Renal cortical epithelial cell (primary cell): Measurements from ENCODE around the gene DUSP18. TPM values are rescaled to one million over a fixed set of nuclear protein-coding genes. Genes with fewer than 3 reads are reported as not detected.
"Not testable (repeated sequence)": the region's sequence is repeated elsewhere in the genome, so short reads cannot be mapped to it uniquely, and the experiment has no call there.

ENCODE experiments used
- DNase-seq: peaks from one replicate; pipeline ENCODE4 v3.0.0-alpha.2; 2011; ENCODE audit warnings: low read depth
- total RNA-seq: library from RNA; depleted of rRNA; stranded (reverse); fragments of >200 nt; gene quantifications from 2 replicates; pipeline ENCODE4 v1.2.3, GENCODE V29; 2014

Gene DUSP18
- total RNA-seq, 1 donor from 2014 or later, result 19.5 TPM

DNA sequence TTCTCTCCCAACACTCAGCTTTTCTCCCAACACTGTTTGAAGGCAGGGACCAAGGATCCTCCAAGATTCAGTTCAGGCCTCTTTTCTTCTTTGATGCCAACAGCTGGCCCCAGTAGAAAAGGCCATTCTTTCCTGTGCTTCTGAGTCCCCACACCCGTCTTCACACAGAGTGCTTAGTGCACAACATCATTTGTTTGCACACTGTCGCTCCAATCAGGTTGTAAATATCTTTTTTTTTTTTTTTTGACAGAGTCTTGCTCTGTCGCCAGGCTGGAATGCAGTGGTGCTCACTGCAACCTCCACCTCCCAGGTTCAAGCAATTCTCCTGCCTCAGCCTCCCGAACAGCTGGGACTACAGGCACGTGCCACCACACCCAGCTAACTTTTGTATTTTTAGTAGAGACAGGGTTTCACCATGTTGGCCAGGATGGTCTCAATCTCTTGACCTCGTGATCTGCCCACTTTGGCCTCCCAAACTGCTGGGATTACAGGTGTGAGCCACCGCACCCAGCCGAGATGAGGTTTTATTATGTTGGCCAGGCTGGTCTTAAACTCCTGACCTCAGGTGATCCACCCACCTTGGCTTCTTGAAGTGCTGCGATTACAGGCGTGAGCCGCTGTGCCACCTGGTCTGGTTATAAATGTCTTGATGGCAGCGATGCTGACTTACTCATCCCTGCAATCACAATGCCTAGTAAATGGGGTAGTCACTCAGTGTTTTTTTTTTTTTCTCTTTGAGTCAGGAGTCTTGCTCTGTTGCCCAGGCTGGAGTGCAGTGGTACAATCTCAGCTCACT is 12.4 kb upstream of the DUSP18 start:
- not testable (repeated sequence) for DNase-seq

DNA sequence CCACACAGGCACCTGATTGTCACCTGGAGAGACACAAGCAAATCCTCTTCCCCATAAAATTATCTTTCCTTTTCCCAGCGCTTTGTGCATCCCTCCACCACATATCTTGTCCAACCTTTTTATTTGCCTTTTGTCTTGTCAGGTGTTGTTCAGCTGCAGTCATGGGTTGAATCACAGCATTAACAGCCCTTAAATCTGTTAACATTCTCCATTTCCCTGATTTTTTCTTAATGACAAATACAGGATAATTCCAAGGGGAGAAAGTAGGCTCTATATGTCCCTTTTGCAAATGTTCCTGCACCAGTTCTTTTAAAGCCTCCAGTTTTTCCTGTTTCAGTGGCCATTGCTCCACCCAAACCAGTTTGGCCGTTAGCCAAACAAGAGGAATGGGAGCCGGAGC is 8.9 kb upstream of the DUSP18 start:
- DNase-seq, result not testable (repeated sequence)

DNA sequence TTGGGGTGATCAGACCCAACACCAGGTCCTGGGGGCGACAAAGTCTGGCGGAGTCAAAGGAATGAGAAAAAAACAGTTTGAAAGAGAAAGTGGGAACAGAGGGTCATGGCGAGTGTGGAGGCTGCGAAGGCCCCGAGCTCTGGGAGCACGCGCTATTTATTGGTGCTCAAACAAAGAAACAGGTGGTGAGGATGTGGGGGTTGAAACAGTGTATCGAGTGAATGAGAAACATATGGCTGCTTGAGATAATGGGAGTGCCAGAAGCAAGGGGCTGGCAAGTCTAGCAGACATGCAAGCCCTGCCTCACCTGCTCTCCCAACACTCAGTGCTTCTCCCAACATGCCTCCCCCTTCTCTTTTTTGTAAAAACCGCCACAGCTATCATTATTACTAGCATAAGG is 7.8 kb upstream of the DUSP18 start:
- no peak for DNase-seq

DNA sequence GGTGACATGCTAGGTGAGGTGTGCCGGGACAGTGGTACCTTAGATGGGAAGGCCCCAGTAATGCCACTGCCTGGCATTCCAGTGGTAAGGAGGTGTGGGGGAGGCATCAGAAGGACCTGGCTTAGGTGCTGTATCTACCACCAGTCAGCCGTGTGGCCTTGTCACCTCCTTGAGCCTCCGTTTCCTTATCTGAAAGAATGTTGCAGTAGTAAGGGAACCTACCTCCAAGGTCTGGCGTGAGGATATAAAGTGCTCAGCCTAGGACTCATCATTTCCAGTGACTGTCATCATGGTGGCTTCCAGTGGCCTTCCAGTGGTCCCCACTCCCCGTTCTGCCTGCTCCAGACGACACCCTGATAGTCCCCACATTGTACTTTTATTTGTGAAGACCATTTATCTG is 6.8 kb upstream of the DUSP18 start:
- DNase-seq, result no peak

DNA sequence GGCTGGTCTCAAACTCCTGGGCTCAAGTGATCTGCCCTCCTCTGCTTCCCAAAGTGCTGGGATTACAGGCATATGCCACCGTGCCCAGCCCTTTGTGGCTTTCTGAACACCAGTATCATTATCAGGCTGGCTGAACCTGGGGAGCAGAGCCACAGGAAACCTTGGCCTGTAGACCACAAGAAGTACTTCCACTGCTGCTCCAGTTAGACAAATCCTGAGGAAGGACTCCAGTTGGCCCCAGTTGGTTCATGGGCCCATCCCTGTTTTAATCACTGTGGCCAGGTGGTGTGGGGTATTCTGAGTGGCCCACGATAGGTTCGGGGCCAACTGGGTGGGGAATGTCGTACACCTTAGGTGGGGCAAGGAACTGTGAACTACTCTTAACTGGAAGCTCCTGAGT is 5.5 kb upstream of the DUSP18 start:
- no peak for DNase-seq

DNA sequence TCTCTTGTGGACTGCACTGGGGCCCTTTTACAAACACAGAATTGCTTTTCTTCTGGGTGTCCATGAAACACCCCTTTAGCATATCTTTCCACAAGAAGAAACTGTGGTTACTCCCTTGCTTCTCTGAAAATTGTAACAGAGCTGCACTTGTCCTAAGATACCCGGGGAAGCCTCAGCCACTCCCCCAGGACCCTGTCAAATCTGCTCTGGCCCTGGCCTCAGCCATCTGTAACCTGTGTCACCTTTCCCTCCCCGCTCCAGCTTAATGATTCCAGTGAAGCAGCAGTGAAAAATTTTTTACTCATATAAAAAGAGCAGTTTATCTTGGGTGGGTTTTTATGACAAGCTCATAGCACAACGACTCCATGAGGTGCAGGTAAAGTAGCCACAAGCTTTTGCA is 3.4 kb upstream of the DUSP18 start:
- no peak for DNase-seq

DNA sequence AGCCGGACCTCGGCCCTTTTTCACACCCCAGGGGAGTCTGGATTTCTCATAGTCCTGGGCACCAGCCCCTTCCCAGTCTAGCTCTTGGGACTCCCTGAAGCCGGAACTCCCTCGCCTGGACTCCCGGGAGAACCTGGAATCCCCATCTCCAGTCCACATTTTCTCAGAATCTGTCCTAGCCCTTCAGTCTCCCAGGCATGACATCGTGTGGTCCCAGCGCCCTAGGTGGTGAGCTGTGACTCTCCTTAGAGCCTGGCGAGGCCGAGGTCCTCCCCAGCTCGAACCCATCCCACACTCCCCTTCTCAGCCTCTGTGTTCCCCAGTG is 673 bp upstream of the DUSP18 start:
- DNase-seq, result no peak

DNA sequence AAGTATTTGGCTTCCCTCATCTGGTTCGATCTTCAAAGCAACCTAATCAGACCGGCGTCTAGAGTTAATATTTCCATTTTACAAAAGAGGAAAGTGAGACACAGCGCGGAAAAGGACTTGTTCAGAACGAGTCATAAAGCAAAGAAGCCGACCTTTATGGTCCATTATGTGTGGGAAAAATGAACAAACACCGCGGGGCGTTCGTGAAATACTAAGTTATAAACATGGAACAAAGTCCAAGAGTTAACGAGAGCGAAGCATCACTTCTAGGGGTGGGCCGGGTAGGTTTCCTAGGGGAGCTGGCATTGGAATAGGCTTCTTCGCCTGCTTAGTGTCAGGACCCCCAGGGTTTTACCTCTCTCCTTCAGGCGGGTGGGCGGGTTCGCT is 575 bp downstream of the DUSP18 start:
- DNase-seq, result no peak

DNA sequence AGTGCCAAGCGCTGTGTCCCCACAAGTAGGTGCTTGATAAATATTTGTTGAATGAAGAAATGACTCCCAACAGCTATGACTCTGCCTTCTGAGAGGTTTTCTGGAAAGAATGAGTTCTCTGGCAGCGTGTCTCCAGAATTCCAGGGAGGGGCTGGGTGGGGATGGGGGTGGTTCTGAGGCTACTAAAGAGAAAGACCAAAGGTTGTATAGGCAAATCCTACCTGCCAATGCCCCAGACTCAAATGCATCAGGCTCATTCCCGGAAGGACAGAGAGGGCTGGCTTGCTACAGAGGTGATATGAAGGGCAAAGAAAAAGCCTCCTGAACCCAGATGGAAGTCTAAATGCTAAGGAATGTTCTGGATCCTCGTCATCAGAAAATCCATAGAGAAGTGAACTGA is 1.9 kb downstream of the DUSP18 start:
- DNase-seq, result no peak

DNA sequence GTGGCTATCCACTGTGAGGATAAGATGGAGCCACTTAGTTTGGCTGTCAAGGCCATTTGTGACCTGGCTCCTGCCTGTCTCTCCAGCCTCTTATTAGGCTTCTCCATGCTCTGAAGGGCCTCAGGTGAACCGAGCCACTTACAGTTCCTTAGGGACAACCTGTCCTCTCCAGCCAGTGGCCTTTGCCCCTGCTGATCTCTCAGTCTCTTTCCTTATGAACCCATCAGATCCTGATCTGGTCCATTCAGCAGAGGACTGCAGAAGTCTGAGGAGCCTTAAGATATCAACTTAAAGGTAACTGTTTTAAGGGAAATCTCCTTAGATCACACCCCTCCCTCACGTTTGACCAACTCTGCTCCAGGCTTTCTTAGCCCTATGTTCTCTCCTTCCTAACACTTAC is 2.4 kb downstream of the DUSP18 start:
- no peak for DNase-seq

DNA sequence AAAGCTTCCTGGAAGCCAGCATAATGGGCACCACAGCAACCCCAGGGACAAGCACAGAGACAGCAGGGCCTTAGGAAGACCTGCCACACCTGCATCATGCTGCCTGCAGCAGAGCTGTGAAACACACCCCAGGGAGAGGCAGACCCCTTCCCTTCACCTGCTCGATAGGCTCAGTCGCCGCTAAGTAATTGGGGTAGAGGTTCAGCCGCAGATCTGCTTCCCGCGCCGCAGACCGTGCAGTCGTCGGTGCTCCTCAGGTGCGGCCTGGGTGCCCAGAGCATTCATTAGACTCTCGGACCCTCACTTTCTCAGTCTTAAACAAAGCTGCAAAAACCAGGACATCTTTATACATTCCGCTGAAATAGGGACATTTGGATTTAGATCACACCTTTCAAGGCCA is 2.9 kb downstream of the DUSP18 start:
- no peak for DNase-seq

DNA sequence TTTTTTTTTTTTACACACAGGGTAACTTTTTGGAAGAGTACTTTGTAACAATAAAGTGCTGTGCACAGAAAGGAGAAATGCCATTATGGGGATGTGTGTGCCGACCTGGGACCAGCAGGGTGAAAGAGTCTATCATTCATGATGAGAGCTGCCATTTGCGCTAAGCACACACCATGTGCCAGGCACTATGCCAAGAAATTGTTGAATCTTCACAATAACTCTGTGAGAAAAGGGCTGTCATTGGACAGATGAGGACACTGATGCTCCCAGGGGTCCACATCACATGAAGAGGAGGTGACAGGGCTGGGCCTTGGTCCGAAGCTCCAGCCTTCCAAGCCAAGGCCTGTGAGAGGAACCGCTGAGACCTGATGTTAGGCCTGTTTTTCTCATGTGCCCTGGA is 5.6 kb downstream of the DUSP18 start:
- DNase-seq, result no peak

DNA sequence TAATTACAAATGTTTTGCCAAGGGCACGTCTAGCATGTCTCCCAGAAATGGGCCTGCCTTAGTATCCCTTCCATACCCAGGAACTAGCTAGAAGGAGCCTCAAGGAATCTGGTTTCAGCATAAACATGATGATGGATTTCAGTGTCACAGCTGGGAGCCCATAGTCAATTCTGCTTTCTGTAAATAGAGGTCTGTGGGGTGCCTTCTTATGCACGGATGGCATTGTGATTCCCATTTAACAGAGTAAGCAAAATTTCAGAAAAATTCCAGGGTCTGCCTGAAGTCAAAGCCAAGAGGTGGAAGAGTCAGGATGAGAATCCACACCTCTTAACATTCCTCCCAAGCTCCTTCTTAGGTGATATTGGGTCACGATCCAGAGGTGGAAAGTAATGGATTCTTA is 12.1 kb downstream of the DUSP18 start:
- no peak for DNase-seq

DNA sequence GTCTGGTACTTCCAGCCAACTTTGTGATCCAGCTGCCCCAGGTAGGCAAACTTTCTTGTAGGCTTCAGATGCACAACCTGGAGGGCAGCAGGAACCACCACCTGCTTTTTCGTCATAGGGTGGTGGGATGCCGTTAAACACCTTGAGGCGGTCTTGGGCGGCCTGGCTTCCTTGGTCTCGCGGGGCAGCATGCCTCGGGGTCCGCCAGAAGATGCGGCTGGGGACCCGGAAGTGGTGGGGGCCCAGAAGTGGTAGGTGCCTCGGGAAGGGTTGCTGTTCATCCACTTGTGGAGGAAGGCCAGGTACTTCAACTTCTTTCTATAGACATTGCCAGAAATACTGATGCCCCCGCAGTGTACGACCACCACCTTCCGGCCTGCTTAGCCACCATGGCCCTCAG is 13.3 kb downstream of the DUSP18 start:
- no peak for DNase-seq

DNA sequence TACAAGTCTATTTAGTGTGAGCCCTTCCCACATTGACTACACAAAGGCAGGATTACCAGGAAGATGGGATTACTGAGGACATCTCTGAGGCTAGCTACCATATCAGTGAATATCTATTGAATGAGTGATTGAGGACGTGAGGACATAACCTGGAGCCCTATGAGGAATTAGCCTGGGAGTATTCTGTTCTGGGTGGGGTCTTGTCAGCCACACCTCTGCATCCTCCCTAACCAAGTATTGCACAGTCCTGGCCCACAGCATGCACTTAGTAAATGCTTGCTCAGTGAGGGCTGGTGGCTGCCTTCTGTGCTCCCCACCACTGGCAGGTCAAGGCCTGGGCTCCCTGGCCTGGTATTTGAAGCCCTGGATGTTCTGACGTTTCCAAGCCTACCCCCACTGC is 14.8 kb downstream of the DUSP18 start:
- no peak for DNase-seq

DNA sequence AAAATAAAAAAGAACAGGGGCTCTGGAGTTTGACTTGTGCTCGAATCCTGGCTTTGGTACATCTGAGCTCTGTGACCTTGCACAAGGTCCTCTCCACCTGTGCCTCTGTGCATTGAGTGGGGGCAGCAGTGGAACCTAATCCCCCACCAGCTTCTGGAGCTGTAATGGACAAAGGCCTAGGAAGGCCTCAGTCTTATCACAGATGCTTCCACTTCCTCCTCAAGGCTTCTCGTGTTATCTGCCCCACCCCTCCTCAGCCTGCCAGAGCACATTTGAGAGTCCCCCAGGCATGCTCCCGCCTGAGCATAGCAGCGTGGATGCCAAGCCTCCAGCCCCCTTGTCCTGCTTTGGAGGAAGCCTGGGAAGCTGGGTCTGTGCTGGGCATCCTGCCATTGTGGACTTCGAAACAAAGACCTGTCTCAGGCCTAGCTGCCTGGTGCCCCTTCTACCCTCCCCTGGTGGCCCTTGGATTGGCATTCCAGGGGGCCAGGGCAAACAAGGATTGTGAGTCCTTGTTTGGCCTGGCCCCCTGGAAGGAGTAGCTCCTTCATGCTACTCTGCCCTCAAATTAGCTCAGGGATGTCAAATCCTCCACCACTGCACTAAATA is 17.1 kb downstream of the DUSP18 start:
- no peak for DNase-seq

DNA sequence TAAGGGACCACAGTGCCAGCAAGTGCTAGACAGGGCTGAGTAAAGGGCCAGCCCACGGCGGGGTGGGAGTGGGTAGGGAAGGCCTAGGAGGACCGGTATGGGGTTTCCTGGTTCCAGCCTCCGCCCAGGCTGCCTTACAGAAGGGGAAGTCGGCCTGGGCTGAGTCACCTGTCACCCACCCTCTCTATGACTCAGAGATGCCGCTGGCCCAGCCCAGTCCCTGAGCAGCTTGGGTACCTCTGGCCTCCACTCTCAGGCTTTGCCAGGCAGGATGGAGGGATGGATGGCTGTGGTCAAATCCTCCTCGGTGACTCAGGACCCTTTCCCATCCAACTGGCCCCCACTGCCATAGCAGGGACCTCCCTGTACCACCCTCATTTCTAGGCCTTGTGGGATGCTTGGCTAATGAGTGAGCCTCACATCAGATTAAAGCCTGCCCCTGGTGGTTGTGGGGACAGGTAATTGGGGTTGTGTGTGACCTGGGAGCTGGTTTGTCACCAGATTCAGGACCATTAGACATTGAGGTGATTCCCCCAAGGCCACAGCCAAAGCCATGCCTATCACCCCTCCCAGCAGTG is 18.2 kb downstream of the DUSP18 start:
- DNase-seq, result peak; percentile 80

DNA sequence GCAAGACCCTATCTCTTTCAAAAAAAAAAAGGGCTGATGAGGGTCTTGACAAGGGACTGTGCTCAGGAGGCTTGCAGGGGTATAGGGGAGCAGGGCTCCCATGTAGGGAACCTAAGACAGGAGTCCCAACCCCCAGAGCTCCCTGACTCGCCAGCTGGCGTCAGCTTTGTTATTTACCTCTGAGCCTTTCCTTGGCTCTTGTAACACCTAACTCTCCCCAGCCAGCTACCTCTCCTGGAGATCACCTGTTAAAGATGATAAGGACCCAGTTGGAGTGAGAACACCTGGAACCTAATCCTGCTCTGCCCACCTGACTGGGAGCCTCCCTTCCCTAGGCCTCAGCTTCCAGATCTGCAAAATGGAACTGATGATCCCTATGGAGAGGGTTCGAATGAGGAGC is 18.9 kb downstream of the DUSP18 start:
- DNase-seq, result no peak

DNA sequence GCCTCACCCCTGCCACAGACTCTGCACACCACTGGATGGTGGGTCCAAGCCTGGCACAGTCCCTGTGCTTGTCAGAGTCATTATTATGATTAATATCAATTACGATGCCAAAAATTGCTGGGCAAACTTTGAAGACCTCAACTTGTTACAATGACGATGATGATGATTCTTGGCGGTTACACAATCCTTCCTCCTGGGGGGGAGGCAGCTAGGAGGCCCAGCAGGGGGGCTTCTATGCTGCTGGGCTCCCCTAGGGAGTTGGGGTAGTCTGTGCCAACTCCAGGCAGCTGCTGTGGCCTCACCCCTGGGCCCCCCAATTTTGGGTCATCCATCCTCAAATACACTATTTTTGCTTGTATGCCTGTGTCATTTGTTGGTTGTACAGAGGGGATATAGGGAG is 20.1 kb downstream of the DUSP18 start:
- no peak for DNase-seq

DNA sequence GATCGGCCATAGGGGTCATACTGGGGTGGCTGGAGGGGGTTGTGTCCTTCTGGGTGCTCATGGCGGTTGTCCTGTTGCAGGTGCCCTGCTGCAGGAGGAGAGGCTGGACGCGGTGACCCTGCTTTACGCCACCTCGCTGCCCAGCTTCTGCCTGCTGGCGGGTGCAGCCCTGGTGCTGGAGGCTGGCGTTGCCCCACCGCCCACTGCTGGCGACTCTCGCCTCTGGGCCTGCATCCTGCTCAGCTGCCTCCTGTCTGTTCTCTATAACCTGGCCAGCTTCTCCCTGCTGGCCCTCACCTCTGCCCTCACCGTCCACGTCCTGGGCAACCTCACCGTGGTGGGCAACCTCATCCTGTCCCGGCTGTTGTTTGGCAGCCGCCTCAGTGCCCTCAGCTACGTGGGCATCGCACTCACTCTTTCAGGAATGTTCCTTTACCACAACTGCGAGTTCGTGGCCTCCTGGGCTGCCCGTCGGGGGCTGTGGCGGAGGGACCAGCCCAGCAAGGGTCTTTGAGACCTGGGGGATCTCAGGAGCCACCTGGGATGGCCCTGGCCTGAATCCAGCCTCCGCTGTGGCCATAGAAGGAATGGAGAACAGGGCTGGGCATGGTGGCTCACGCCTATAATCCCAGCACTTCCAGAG is 21.0 kb downstream of the DUSP18 start:
- no peak for DNase-seq

DNA sequence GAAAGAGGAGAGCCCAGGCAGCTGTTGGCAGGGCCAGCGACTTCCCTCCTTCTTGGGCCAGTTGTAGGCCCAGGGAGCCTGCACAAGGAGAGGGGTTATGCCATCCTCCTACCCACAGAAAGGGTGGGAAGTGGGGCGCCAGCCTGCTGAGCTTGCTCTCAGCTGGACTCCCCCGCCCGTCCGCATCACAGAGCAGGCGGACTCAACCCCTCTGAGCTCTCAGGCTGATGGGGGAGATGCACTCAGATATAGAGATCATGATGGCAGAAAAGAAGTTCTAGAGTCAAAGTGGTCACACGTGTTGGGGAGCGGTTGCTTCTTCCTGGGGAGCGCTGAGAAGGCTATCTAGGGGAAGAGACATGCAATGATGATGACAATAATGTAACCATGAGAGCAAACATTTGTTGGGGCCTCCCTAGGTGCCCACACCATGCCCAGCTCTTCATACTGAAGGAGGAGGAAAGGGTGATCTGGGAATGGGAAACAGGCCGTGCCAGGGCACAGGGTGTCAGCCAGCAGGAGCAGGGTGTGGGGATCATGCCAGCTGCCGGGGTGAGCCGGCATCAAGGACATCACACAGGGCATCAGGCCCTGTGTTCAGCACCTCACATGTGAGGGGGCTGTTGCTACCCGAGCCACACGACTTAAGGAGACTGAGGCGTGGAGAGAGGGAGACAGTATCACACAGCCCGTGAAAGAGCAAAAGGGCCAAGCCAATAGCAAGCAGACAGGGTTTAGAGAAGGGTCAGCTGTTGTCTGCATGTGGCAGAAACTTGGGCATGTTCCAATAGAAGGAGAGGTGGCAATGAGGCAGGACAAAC is 24.4 kb downstream of the DUSP18 start:
- no peak for DNase-seq

DNA sequence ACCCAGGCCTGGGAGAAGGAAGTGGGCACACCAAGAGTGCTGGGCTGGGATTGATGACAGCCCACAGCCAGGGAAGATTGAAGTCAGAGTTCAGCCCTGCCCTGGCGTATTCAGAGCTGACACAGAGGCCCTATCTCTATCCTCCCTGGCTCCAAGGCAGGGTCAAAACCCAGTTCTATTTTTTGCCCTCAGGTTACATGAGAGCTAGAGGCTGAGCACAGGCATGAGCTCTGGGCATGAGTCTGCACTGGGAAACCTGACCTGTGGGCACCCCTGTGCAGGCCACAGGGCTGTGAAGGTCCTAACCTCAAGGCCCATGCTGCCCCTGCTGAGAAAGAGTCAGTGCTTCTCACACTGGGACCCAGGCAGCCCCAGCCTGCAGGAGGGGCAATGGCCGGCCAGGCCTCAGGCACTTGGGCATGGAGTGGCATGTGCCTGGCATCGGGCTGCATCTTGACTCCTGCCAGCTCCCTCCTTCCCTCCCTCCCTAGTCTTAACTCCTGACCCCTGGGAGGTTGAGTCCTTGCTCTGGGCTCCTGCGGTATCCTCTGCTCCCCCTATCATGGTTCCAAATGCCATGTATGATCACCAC is 26.7 kb downstream of the DUSP18 start:
- no peak for DNase-seq
